ENCODE results near the gene TMPRSS12. TPM values are rescaled to one million over a fixed set of nuclear protein-coding genes. Genes with fewer than 3 reads are reported as not detected.
"Not testable (repeated sequence)": the region's sequence is repeated elsewhere in the genome, so short reads cannot be mapped to it uniquely, and the experiment has no call there.

Gene TMPRSS12
- not detected for polyA plus RNA-seq (2012; ENCODE audit: insufficient read depth, insufficient read length, low read depth)

GRCh38 chr12:50842637-50843493, at the start of gene TMPRSS12:
TSS of gene TMPRSS12 (plus strand) at chr12:50842926. CDS start at chr12:50842965, 39 bp downstream.
- Histone ChIP-seq H3K36me3 (no peaks in the 10 kb centered on the region), H3K4me3 (ENCODE audit: low read depth, low read length) (no peak within 1 kb of the TSS)

GRCh38 chr12:50799908-50800307, 42.8 kb upstream of the TMPRSS12 start:
- H3K27me3 ChIP-seq: no peaks in the 10 kb centered on the region
- no peaks in the 10 kb centered on the region for H3K4me1 ChIP-seq
- H3K9me3 ChIP-seq: no peaks in the 10 kb centered on the region; the same call in 1 of the 2 replicates
- no peak for DNase-seq
- TF ChIP-seq CTCF (IDR thresholded peaks at IDR 0.05; ENCODE audit: low read depth, low read length): no peak
- H3K4me3 ChIP-seq (ENCODE audit: low read depth, low read length): no peak overlapping the region
- H3K36me3 ChIP-seq: peaks cover 64% of the 10 kb centered on the region

More at GRCh38 chr12:50842637-50843493, at the start of gene TMPRSS12:
- no peaks in the 10 kb centered on the region for H3K9me3 ChIP-seq
- H3K4me1 ChIP-seq: peaks cover 4% of the 10 kb centered on the region; the same call in 1 of the 2 replicates
- no peak for TF ChIP-seq CTCF (IDR thresholded peaks at IDR 0.05; ENCODE audit: low read depth, low read length)
- no peak for DNase-seq
- no peaks in the 10 kb centered on the region for H3K27me3 ChIP-seq

- no peak for TF ChIP-seq CTCF (IDR thresholded peaks at IDR 0.05; ENCODE audit: low read depth, low read length)
- peaks cover 38% of the 10 kb centered on the region for H3K36me3 ChIP-seq
- DNase-seq: no peak
- H3K27me3 ChIP-seq: no peaks in the 10 kb centered on the region
- H3K9me3 ChIP-seq: no peaks in the 10 kb centered on the region; the same call in 1 of the 2 replicates
- H3K4me1 ChIP-seq: no peaks in the 10 kb centered on the region
- no peak overlapping the region for H3K4me3 ChIP-seq (ENCODE audit: low read depth, low read length)
Measured at GRCh38 chr12:50803230-50803875, 39.4 kb upstream of the TMPRSS12 start.

- Histone ChIP-seq H3K27me3 (no peaks in the 10 kb centered on the region), H3K9me3 (no peaks in the 10 kb centered on the region; the same call in 1 of the 2 replicates), H3K36me3 (peaks cover 31% of the 10 kb centered on the region), H3K4me1 (no peaks in the 10 kb centered on the region), H3K4me3 (ENCODE audit: low read depth, low read length) (no peak overlapping the region)
- no peak for DNase-seq
- TF ChIP-seq CTCF (IDR thresholded peaks at IDR 0.05; ENCODE audit: low read depth, low read length): no peak
Measured at GRCh38 chr12:50806176-50806575, 36.5 kb upstream of the TMPRSS12 start.

GRCh38 chr12:50809131-50809530, 33.6 kb upstream of the TMPRSS12 start:
- not testable (repeated sequence) for H3K27me3 ChIP-seq; H3K9me3 ChIP-seq; H3K4me3 ChIP-seq (ENCODE audit: low read depth, low read length); DNase-seq; H3K4me1 ChIP-seq
- H3K36me3 ChIP-seq: peaks cover 40% of the 10 kb centered on the region

GRCh38 chr12:50814921-50815320, 27.8 kb upstream of the TMPRSS12 start:
- peaks cover 68% of the 10 kb centered on the region for H3K36me3 ChIP-seq
- H3K4me3 ChIP-seq (ENCODE audit: low read depth, low read length); DNase-seq; H3K9me3 ChIP-seq; H3K4me1 ChIP-seq; H3K27me3 ChIP-seq: not testable (repeated sequence)

GRCh38 chr12:50820177-50820576, 22.5 kb upstream of the TMPRSS12 start:
- no peak overlapping the region for H3K4me3 ChIP-seq (ENCODE audit: low read depth, low read length)
- H3K36me3 ChIP-seq: peaks cover 33% of the 10 kb centered on the region
- H3K4me1 ChIP-seq: peaks cover 3% of the 10 kb centered on the region
- no peaks in the 10 kb centered on the region for H3K27me3 ChIP-seq
- TF ChIP-seq CTCF (IDR thresholded peaks at IDR 0.05; ENCODE audit: low read depth, low read length): no peak
- H3K9me3 ChIP-seq: no peaks in the 10 kb centered on the region
- DNase-seq: no peak
